ENCODE results near the gene ZNF318. TPM values are rescaled to one million over a fixed set of nuclear protein-coding genes. Genes with fewer than 3 reads are reported as not detected.
"Not testable (repeated sequence)": the region's sequence is repeated elsewhere in the genome, so short reads cannot be mapped to it uniquely, and the experiment has no call there.

Gene ZNF318
- total RNA-seq, 1 experiment from 2014 or later: 11.3 TPM

- no peak for DNase-seq (ENCODE audit: unreplicated experiment)
- no peak overlapping the region for H3K4me3 Mint-ChIP-seq (ENCODE audit: unreplicated experiment)
- H3K4me1 Mint-ChIP-seq (ENCODE audit: insufficient read depth, unreplicated experiment): no peaks in the 10 kb centered on the region
- POLR2A ChIA-PET: no interaction called here
- no TSS peak for BruUV-seq (replicated peaks)
- intact Hi-C loops (cut with micrococcal nuclease): no loop called here
- no peak overlapping the region for H3K27ac Mint-ChIP-seq (ENCODE audit: low read depth, unreplicated experiment)
- CTCF ChIA-PET: no interaction called here
- H3K36me3 Mint-ChIP-seq (ENCODE audit: insufficient read depth, unreplicated experiment): peaks cover 35% of the 10 kb centered on the region
- TF ChIP-seq, protein P1, sequence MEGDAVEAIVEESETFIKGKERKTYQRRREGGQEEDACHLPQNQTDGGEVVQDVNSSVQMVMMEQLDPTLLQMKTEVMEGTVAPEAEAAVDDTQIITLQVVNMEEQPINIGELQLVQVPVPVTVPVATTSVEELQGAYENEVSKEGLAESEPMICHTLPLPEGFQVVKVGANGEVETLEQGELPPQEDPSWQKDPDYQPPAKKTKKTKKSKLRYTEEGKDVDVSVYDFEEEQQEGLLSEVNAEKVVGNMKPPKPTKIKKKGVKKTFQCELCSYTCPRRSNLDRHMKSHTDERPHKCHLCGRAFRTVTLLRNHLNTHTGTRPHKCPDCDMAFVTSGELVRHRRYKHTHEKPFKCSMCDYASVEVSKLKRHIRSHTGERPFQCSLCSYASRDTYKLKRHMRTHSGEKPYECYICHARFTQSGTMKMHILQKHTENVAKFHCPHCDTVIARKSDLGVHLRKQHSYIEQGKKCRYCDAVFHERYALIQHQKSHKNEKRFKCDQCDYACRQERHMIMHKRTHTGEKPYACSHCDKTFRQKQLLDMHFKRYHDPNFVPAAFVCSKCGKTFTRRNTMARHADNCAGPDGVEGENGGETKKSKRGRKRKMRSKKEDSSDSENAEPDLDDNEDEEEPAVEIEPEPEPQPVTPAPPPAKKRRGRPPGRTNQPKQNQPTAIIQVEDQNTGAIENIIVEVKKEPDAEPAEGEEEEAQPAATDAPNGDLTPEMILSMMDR (IDR thresholded peaks at IDR 0.05; ENCODE audit: unreplicated experiment): no peak
- H3K27me3 Mint-ChIP-seq (ENCODE audit: insufficient read depth, unreplicated experiment): no peaks in the 10 kb centered on the region
- H3K9me3 Mint-ChIP-seq (ENCODE audit: unreplicated experiment): no peaks in the 10 kb centered on the region
Measured at GRCh38 chr6:43347444-43347843, 22.0 kb downstream of the ZNF318 start.

- Mint-ChIP-seq H3K36me3 (ENCODE audit: insufficient read depth, unreplicated experiment) (peaks cover 35% of the 10 kb centered on the region), H3K4me1 (ENCODE audit: insufficient read depth, unreplicated experiment) (no peaks in the 10 kb centered on the region), H3K4me3 (ENCODE audit: unreplicated experiment) (no peak overlapping the region), H3K9me3 (ENCODE audit: unreplicated experiment) (no peaks in the 10 kb centered on the region), H3K27ac (ENCODE audit: low read depth, unreplicated experiment) (no peak overlapping the region), H3K27me3 (ENCODE audit: insufficient read depth, unreplicated experiment) (no peaks in the 10 kb centered on the region)
- no peak for DNase-seq (ENCODE audit: unreplicated experiment)
- intact Hi-C loops (cut with micrococcal nuclease): no loop called here
- BruUV-seq (replicated peaks): no TSS peak
- TF ChIP-seq, protein P1 (IDR thresholded peaks at IDR 0.05; ENCODE audit: unreplicated experiment): no peak
- ChIA-PET POLR2A (no interaction called here), CTCF (no interaction called here)
Measured at GRCh38 chr6:43347021-43347420, 22.4 kb downstream of the ZNF318 start.

GRCh38 chr6:43346243-43346642, 23.2 kb downstream of the ZNF318 start:
- POLR2A ChIA-PET: interaction anchor here (0.9 kb wide), 1 partner anchor 81 kb away, joined by 3 read pairs; the partner anchor contains the start of gene ABCC10
- BruUV-seq (replicated peaks); H3K4me3 Mint-ChIP-seq (ENCODE audit: unreplicated experiment); intact Hi-C loops (cut with micrococcal nuclease); DNase-seq (ENCODE audit: unreplicated experiment); H3K9me3 Mint-ChIP-seq (ENCODE audit: unreplicated experiment); H3K4me1 Mint-ChIP-seq (ENCODE audit: insufficient read depth, unreplicated experiment); H3K27me3 Mint-ChIP-seq (ENCODE audit: insufficient read depth, unreplicated experiment); H3K27ac Mint-ChIP-seq (ENCODE audit: low read depth, unreplicated experiment): not testable (repeated sequence)
- CTCF ChIA-PET: interaction anchor here (0.6 to 1.7 kb wide), 3 partner anchors 11 to 325 kb away, joined by 3 to 9 read pairs (median 3); no protein-coding TSS in a partner anchor
- peaks cover 32% of the 10 kb centered on the region for H3K36me3 Mint-ChIP-seq (ENCODE audit: insufficient read depth, unreplicated experiment)

DNA sequence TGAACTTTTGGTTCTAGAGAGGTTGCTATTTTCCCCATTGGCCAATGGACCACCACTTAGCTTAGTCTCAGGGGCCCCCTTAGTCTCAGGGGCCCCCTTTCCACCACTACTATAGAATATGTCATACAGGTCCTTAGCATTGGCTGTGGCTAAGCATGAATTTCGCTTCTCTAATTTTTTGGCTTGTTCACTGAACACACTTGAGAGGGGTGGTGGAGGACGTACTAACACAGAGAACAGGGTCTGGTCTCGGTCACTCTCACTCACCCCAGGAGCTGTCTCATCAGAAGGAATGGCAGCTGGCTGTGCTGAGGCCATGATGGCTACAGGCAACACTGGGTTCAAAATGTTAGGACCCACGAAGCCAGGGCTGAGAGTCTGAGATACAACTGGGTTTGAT, 30.3 kb downstream of the ZNF318 start:
- ChIA-PET POLR2A (no interaction called here), CTCF (interaction anchor here (1.6 kb wide), 1 partner anchor 10 kb away, joined by 7 read pairs; no protein-coding TSS in a partner anchor)
- H3K36me3 Mint-ChIP-seq (ENCODE audit: insufficient read depth, unreplicated experiment): peaks cover 43% of the 10 kb centered on the region
- no peaks in the 10 kb centered on the region for H3K27me3 Mint-ChIP-seq (ENCODE audit: insufficient read depth, unreplicated experiment)
- TF ChIP-seq, protein P1 (IDR thresholded peaks at IDR 0.05; ENCODE audit: unreplicated experiment): no peak
- no TSS peak for BruUV-seq (replicated peaks)
- intact Hi-C loops (cut with micrococcal nuclease): no loop called here
- H3K4me3 Mint-ChIP-seq (ENCODE audit: unreplicated experiment): no peak overlapping the region
- no peaks in the 10 kb centered on the region for H3K4me1 Mint-ChIP-seq (ENCODE audit: insufficient read depth, unreplicated experiment)
- no peak for DNase-seq (ENCODE audit: unreplicated experiment)
- H3K9me3 Mint-ChIP-seq (ENCODE audit: unreplicated experiment): no peaks in the 10 kb centered on the region
- no peak overlapping the region for H3K27ac Mint-ChIP-seq (ENCODE audit: low read depth, unreplicated experiment)

DNA sequence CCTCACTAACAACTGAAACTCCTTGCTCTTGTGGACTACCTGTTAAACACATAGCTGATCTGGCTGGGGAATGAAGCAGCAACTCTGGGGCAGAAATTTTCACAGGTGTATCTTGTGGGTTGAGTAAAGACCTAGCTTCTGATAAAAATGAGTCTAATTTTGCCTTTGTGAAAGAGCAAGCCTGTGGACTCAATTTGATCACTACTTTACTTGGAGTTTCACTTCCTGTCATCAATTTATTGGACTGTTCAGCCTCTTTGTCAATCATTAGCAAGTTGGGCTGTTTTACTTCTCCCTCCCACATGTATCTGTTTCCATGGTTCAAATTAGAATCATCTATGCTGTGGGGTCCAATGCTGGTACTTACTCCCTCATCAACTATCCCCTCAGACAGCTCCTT, 31.2 kb downstream of the ZNF318 start:
- Mint-ChIP-seq H3K9me3 (ENCODE audit: unreplicated experiment) (no peaks in the 10 kb centered on the region), H3K27me3 (ENCODE audit: insufficient read depth, unreplicated experiment) (no peaks in the 10 kb centered on the region), H3K4me1 (ENCODE audit: insufficient read depth, unreplicated experiment) (no peaks in the 10 kb centered on the region), H3K4me3 (ENCODE audit: unreplicated experiment) (no peak overlapping the region), H3K27ac (ENCODE audit: low read depth, unreplicated experiment) (no peak overlapping the region), H3K36me3 (ENCODE audit: insufficient read depth, unreplicated experiment) (peaks cover 42% of the 10 kb centered on the region)
- ChIA-PET CTCF (interaction anchor here (0.7 to 1.6 kb wide), 5 partner anchors 9 to 76 kb away, joined by 3 to 7 read pairs (median 3); no protein-coding TSS in a partner anchor), POLR2A (interaction anchor here (0.6 to 1.4 kb wide), 3 partner anchors 17 to 322 kb away, joined by 3 to 4 read pairs (median 3); partner anchors contain the start of gene ZNF318)
- TF ChIP-seq, protein P1 (IDR thresholded peaks at IDR 0.05; ENCODE audit: unreplicated experiment): no peak
- intact Hi-C loops (cut with micrococcal nuclease): no loop called here
- no TSS peak for BruUV-seq (replicated peaks)
- DNase-seq (ENCODE audit: unreplicated experiment): no peak
